ENCODE results near the gene PILRA.
A peak's percentile ranks its signal among the peaks of the same experiment; 100 is the strongest.
"Not testable (repeated sequence)": the region's sequence is repeated elsewhere in the genome, so short reads cannot be mapped to it uniquely, and the experiment has no call there.

PILRA gene

DNA sequence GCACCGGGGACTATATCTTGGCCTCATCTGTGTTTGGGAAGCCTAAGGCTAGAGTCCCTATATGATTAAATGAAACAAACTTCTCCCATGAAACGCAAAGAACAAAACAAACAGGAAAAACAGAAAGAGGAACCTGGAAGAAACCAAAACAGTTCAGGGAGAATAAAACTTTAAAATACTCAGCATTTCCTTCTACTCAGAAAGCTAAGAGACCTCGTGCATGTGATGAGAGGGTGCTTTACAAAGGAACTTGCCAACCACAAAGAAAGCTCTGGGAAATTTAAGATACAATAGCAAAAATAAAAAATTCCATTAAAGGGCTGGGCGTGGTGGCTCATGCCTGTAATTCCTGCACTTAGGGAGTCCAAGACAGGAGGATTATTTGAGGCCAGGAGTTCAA is 6.9 kb downstream of the PILRA start:
- Histone ChIP-seq H3K36me3 (ENCODE audit: insufficient read depth, low read length) (no peaks in the 10 kb centered on the region), H3K9ac (ENCODE audit: low read depth, low read length) (no peak overlapping the region), H3K4me1 (ENCODE audit: insufficient read depth, low read length) (no peaks in the 10 kb centered on the region), H3K9me3 (ENCODE audit: control insufficient read depth, insufficient read depth, low read length) (no peaks in the 10 kb centered on the region)

DNA sequence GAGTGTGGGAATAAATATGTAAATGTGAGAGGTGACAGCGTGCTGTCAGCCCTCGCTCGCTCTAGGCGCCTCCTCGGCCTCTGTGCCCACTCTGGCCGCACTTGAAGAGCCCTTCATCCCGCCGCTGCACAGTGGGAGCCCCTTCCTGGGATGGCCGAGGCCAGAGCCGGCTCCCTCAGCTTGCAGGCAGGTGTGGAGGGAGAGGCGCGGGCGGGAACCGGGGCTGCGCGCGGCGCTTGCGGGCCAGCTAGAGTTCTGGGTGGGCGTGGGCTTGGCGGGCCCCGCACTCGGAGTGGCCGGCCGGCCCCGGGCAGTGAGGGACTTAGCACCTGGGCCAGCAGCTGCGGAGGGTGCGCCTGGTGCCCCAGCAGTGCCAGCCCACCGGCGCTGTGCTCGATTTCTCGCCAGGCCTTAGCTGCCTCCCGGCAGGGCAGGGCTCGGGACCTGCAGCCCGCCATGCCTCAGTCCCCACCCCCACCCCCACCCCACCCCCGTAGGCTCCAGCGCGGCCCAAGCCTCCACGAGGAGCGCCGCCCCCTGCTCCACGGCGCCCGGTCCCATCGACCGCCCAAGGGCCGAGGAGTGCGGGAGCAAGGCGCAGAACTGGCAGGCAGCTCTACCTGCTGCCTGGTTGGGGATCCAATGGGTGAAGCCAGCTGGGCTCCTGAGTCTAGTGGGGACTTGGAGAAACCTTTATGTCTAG is 8.4 kb downstream of the PILRA start:
- H3K9me3 ChIP-seq (ENCODE audit: control insufficient read depth, insufficient read depth, low read length); H3K36me3 ChIP-seq (ENCODE audit: insufficient read depth, low read length): not testable (repeated sequence)

GRCh38 chr7:100382234-100382853 is 9.1 kb downstream of the PILRA start:
- H3K4me1 ChIP-seq (ENCODE audit: insufficient read depth, low read length); H3K9me3 ChIP-seq (ENCODE audit: control insufficient read depth, insufficient read depth, low read length); H3K36me3 ChIP-seq (ENCODE audit: insufficient read depth, low read length): not testable (repeated sequence)
- H3K9ac ChIP-seq (ENCODE audit: low read depth, low read length): peak overlapping the region; percentile 28; the same call in 1 of the 2 replicates

More for the DNA sequence above, 8.4 kb downstream of the PILRA start:
- H3K4me1 ChIP-seq (ENCODE audit: insufficient read depth, low read length): not testable (repeated sequence)
- H3K9ac ChIP-seq (ENCODE audit: low read depth, low read length): peak overlapping the region; percentile 28; the same call in 1 of the 2 replicates

DNA sequence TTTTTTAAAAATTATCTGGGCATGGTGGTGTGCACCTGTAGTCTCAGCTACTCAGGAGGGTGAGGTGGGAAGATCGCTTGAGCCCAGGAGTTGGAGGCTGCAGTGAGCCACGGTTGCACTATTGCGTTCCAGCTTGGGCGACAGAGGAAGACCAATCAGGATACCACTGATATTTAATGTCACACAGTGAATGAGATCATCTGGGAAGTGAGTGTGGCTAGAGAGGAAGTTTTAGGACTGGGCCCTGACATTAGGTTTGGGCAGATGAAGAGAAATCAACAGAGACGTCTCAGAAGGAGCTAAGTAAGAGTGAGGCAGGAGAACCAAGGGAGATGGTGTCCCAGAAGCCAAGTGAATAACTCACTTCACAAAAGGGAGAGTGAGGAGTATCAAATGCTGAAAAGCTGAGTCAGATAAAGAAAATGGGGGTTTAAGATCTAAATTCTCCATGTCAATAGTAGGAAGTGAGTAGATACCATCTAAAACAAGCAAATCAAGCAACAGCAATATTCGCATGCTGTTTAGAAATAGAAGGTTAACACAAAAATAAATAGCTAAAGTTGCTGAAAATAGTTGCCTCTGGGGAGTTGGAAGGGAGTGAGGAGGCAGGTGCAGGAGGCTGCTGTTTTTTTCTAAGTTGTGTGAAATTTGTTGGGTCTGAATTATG is 11.5 kb downstream of the PILRA start:
- no peaks in the 10 kb centered on the region for H3K9me3 ChIP-seq (ENCODE audit: control insufficient read depth, insufficient read depth, low read length)
- no peak overlapping the region for H3K9ac ChIP-seq (ENCODE audit: low read depth, low read length)
- no peaks in the 10 kb centered on the region for H3K36me3 ChIP-seq (ENCODE audit: insufficient read depth, low read length)
- peaks cover 3% of the 10 kb centered on the region; the same call in 1 of the 2 replicates for H3K4me1 ChIP-seq (ENCODE audit: insufficient read depth, low read length)

GRCh38 chr7:100386940-100387339 is 13.7 kb downstream of the PILRA start:
- H3K9me3 ChIP-seq (ENCODE audit: control insufficient read depth, insufficient read depth, low read length): no peaks in the 10 kb centered on the region
- no peak overlapping the region for H3K9ac ChIP-seq (ENCODE audit: low read depth, low read length)
- H3K4me1 ChIP-seq (ENCODE audit: insufficient read depth, low read length): peaks cover 13% of the 10 kb centered on the region
- H3K36me3 ChIP-seq (ENCODE audit: insufficient read depth, low read length): no peaks in the 10 kb centered on the region

DNA sequence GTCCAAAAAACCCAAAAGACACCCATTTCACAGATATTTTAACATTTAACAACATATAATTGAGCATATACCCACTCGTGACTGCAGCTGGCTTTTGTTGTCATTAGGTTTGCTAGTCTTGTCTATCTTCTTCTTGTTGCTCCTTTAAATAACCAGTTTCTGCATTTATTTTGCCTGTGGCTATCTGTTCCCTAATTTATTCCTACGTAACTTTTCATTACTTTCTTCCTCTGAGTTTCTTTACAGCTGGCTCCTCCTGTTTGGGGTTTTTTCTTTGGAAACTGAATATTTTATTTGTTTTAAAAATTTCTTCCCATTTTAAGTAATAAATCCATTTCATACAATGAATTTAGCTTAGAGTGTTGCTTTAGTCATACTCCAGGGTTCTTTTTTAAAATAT is 14.4 kb downstream of the PILRA start:
- H3K9ac ChIP-seq (ENCODE audit: low read depth, low read length): no peak overlapping the region
- H3K36me3 ChIP-seq (ENCODE audit: insufficient read depth, low read length): no peaks in the 10 kb centered on the region
- no peaks in the 10 kb centered on the region for H3K9me3 ChIP-seq (ENCODE audit: control insufficient read depth, insufficient read depth, low read length)
- peaks cover 13% of the 10 kb centered on the region for H3K4me1 ChIP-seq (ENCODE audit: insufficient read depth, low read length)

DNA sequence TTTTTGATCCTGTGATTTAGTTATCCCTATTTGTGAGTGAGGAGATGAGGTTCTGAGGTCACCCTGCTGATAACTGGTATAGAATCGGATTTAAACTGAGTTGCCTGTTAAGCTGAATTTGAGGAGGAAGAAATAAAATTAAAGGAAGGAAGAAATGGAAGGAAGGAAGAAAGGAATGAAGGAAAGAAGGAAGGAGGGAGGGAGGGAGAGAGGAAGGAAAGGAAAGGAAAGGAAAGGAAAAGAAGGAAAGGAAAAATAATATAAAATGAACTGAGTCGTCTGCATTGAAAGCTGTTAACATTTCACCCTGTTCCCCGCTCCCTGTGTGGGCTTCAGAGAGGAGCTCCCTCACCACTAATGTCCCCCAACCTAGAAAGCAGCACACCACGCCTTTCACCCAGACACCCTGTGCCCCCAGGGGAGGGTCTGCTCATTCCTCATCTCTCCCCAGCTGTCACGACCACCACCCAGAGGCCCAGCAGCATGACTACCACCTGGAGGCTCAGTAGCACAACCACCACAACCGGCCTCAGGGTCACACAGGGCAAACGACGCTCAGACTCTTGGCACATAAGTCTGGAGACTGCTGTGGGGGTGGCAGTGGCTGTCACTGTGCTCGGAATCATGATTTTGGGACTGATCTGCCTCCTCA is 16.3 kb downstream of the PILRA start:
- no peaks in the 10 kb centered on the region for H3K9me3 ChIP-seq (ENCODE audit: control insufficient read depth, insufficient read depth, low read length)
- no peaks in the 10 kb centered on the region for H3K36me3 ChIP-seq (ENCODE audit: insufficient read depth, low read length)
- peaks cover 13% of the 10 kb centered on the region for H3K4me1 ChIP-seq (ENCODE audit: insufficient read depth, low read length)
- no peak overlapping the region for H3K9ac ChIP-seq (ENCODE audit: low read depth, low read length)

- H3K9me3 ChIP-seq (ENCODE audit: control insufficient read depth, insufficient read depth, low read length): no peaks in the 10 kb centered on the region
- H3K9ac ChIP-seq (ENCODE audit: low read depth, low read length): no peak overlapping the region
- no peaks in the 10 kb centered on the region for H3K36me3 ChIP-seq (ENCODE audit: insufficient read depth, low read length)
- H3K4me1 ChIP-seq (ENCODE audit: insufficient read depth, low read length): peaks cover 13% of the 10 kb centered on the region
Observed at GRCh38 chr7:100390286-100391009, 17.2 kb downstream of the PILRA start.

DNA sequence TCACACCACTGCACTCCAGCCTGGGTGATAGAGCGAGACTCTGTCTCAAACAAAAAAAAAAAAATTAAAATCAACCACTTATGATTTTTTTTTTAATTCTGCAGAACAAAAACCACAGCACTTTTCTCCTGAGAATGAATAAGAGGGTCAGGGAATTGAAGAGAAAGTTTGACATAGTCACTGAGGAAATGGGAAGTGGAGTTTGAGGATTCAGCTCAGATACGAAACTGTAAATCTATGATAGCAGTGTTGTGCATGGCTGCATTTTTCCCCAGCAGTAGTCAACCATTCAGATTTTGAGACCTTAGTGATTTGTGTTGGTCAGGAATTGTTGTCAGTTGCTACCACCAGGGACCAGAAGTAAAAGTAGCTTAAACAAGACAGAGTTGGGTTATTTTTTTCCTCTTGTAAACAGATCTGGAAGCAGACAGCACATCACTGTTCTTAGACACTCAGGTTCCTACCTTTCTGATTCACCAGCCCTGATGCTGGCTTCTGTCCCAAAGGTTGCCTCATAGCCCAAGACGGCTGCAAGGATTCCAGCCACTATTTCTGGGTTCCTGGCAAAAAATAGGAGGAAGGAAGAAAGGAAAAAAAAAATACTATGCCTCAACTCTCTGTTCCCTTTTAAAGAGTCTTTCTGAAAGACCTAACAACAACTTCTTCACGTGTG is 20.1 kb downstream of the PILRA start:
- no peaks in the 10 kb centered on the region for H3K9me3 ChIP-seq (ENCODE audit: control insufficient read depth, insufficient read depth, low read length)
- no peaks in the 10 kb centered on the region for H3K36me3 ChIP-seq (ENCODE audit: insufficient read depth, low read length)
- no peak overlapping the region for H3K9ac ChIP-seq (ENCODE audit: low read depth, low read length)
- peaks cover 22% of the 10 kb centered on the region for H3K4me1 ChIP-seq (ENCODE audit: insufficient read depth, low read length)

DNA sequence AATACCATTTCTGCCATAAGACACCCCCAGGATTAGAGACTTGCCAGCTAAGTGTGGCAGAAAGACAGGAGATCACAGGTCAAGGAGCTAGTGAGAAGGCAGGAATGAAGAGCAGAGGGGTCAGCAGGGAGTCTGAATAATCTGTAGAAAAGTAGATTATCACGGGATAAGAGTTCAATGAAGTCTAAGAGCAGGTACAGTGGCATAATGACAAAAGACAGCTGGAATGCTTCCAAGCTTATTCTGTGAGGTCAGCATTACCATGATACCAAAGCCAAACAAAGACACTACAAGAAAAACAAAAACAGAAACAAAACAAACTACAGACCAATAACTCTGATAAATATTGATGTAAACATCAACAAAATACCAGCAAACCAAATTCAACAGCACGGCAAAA is 20.8 kb downstream of the PILRA start:
- Histone ChIP-seq H3K9me3 (ENCODE audit: control insufficient read depth, insufficient read depth, low read length) (no peaks in the 10 kb centered on the region), H3K36me3 (ENCODE audit: insufficient read depth, low read length) (no peaks in the 10 kb centered on the region), H3K4me1 (ENCODE audit: insufficient read depth, low read length) (peaks cover 24% of the 10 kb centered on the region), H3K9ac (ENCODE audit: low read depth, low read length) (no peak overlapping the region)

- H3K36me3 ChIP-seq (ENCODE audit: insufficient read depth, low read length): no peaks in the 10 kb centered on the region
- no peak overlapping the region for H3K9ac ChIP-seq (ENCODE audit: low read depth, low read length)
- H3K4me1 ChIP-seq (ENCODE audit: insufficient read depth, low read length): peaks cover 11% of the 10 kb centered on the region; the same call in 1 of the 2 replicates
- no peaks in the 10 kb centered on the region for H3K9me3 ChIP-seq (ENCODE audit: control insufficient read depth, insufficient read depth, low read length)
Observed at GRCh38 chr7:100396421-100396982, 23.2 kb downstream of the PILRA start.

GRCh38 chr7:100397315-100398081 is 24.2 kb downstream of the PILRA start:
- no peak overlapping the region for H3K9ac ChIP-seq (ENCODE audit: low read depth, low read length)
- no peaks in the 10 kb centered on the region for H3K36me3 ChIP-seq (ENCODE audit: insufficient read depth, low read length)
- peaks cover 11% of the 10 kb centered on the region; the same call in 1 of the 2 replicates for H3K4me1 ChIP-seq (ENCODE audit: insufficient read depth, low read length)

DNA sequence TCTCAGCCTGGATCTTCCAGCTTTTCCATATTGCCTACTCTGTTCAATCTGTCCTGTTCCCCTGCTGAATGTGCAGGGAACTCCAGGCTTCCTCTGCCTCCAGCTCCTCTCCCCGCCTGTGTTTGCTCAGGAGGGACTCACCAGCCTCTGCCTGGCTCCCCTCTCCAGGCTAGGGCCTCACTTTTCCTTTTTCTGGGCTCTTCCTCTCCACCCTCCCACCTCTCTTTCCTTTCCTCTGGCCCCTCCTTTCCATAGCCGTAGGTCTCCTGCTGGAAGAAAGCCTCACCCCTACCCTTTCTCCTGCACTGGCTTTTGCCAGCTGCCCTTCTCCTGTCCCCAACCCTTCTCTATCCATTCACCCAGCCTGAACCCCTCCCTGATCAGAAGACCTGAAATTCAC is 25.0 kb downstream of the PILRA start:
- no peak overlapping the region for H3K9ac ChIP-seq (ENCODE audit: low read depth, low read length)
- H3K36me3 ChIP-seq (ENCODE audit: insufficient read depth, low read length): no peaks in the 10 kb centered on the region
- H3K9me3 ChIP-seq (ENCODE audit: control insufficient read depth, insufficient read depth, low read length): no peaks in the 10 kb centered on the region
- H3K4me1 ChIP-seq (ENCODE audit: insufficient read depth, low read length): peaks cover 11% of the 10 kb centered on the region; the same call in 1 of the 2 replicates

More at GRCh38 chr7:100397315-100398081, 24.2 kb downstream of the PILRA start:
- no peaks in the 10 kb centered on the region for H3K9me3 ChIP-seq (ENCODE audit: control insufficient read depth, insufficient read depth, low read length)

Measured in ES-I3 (cell line).